Immature natural killer cell (primary cell): ENCODE data around the gene TLE1. TPM values are rescaled to one million over a fixed set of nuclear protein-coding genes. Genes with fewer than 3 reads are reported as not detected.

Experiments used
- DNase-seq, 3 donors: peaks; one replicate each; pipeline ENCODE4 v3.0.0; 2022; ENCODE audit warnings: mixed read lengths in 1 of 3
- H3K27ac Mint-ChIP-seq, 6 donors: one replicate each; pipeline ENCODE4 v1.8.0; 2020; ENCODE audit warnings: mixed read lengths in 6 of 6, mild to moderate bottlenecking in 5 of 6, inconsistent platforms in 4 of 6, moderate library complexity in 3 of 6
- H3K27me3 Mint-ChIP-seq, 3 donors: one replicate each; pipeline ENCODE4 v1.8.0; 2020 to 2021; ENCODE audit warnings: low read depth in 3 of 3, mild to moderate bottlenecking in 3 of 3, mixed read lengths in 3 of 3, moderate library complexity in 3 of 3, inconsistent platforms in 1 of 3
- H3K36me3 Mint-ChIP-seq, 3 donors: one replicate each; pipeline ENCODE4 v1.8.0; 2020; ENCODE audit warnings: mixed read lengths in 3 of 3, inconsistent platforms in 2 of 3, mild to moderate bottlenecking in 2 of 3
- H3K4me1 Mint-ChIP-seq, 2 donors: one replicate each; pipeline ENCODE4 v1.8.0; 2020; ENCODE audit warnings: inconsistent platforms in 2 of 2, mild to moderate bottlenecking in 2 of 2, mixed read lengths in 2 of 2, moderate library complexity in 1 of 2
- H3K4me3 Mint-ChIP-seq, 5 donors: one replicate each; pipeline ENCODE4 v1.8.0; 2020; ENCODE audit warnings: mild to moderate bottlenecking in 5 of 5, mixed read lengths in 5 of 5, inconsistent platforms in 3 of 5, moderate library complexity in 3 of 5
- H3K9me3 Mint-ChIP-seq, 6 donors: one replicate each; pipeline ENCODE4 v1.8.0; 2020; ENCODE audit warnings: mild to moderate bottlenecking in 6 of 6, mixed read lengths in 6 of 6, inconsistent platforms in 4 of 6, moderate library complexity in 3 of 6
- polyA plus RNA-seq, 3 donors: library from polyadenylated mRNA; unstranded; fragments of 300-500 nt; fragmentation: Illumina TruSeq; gene quantifications; one replicate each; pipeline ENCODE4 v1.2.3, GENCODE V29; 2021

TLE1 gene
- polyA plus RNA-seq, 3 donors from 2014 or later: 63.9 to 97.9 (median 77.0) TPM

DNA sequence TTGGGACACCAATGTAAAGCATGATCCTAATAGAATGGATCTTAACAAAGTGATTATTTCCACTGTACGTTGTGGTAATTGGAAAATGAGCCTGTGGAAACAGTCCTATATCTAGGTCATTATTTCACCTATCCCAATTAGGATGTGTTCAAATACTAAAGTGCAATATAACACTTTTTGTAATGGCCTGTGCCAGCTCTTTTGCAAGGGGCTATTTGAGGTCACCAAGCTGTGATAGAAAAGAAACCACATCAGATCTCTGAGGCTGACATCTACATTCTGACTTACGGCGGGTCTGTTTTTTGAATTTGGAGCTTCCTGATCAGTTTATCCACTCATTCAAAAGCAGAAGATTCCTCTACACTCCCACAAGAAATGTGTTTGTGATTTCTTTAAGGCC, 150.0 kb downstream of the TLE1 start:
- peak overlapping the region in 3 of 5 donors; percentile 4 to 60 (median 9) for H3K4me3 Mint-ChIP-seq
- peak; percentile 20 to 26 (median 26) for DNase-seq
- peak overlapping the region in 2 of 6 donors; percentile 1 to 65 for H3K27ac Mint-ChIP-seq
- H3K9me3 Mint-ChIP-seq: no peaks in the 10 kb centered on the region
- peaks cover 0 to 15% (median 7%) of the 10 kb centered on the region in 3 donors for H3K27me3 Mint-ChIP-seq
- H3K36me3 Mint-ChIP-seq: no peaks in the 10 kb centered on the region
- H3K4me1 Mint-ChIP-seq: peaks cover 17 to 19% of the 10 kb centered on the region in 2 donors

DNA sequence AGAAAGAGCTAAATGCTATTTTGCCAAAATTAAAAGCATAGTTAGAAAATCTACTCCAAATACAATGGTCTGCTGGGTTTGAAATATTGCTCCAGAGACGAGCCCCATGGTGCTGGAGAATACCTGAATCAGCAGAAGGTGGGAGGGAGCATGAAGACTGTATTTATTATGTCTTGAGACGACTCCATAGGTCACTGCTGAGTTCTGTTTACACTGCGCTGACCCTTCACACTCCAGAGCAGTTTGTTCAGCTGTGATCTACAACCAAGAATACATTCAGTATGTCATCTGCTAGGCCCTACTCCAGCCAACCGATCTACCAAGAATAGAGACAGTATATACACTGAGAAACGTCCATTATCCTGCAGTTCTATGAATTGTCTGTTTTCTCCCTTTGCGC, 150.5 kb downstream of the TLE1 start:
- no peak overlapping the region for H3K4me3 Mint-ChIP-seq
- DNase-seq: no peak
- H3K36me3 Mint-ChIP-seq: no peaks in the 10 kb centered on the region
- H3K27me3 Mint-ChIP-seq: peaks cover 0 to 15% (median 7%) of the 10 kb centered on the region in 3 donors
- H3K4me1 Mint-ChIP-seq: peaks cover 17 to 19% of the 10 kb centered on the region in 2 donors
- no peaks in the 10 kb centered on the region for H3K9me3 Mint-ChIP-seq
- H3K27ac Mint-ChIP-seq: peak overlapping the region in 1 of 6 donors; percentile 65

DNA sequence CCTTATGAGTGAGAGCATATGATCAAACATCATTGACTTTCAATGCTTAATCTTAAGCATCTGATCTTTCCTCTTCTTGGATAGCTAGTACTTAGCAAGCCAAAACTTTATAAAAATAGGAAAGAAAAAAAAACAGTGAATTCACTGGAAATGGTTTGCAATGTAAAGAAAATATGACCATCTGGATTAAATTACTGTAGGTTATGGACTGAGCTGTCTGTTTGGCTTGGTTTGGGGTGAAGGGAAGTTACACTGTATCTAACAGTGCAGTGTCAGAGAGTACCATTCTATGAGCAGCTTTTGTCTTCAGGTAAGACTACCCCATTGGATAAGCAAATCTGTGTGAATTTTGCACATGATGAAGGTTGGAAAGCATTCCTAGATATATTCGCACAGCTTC, 151.4 kb downstream of the TLE1 start:
- peak overlapping the region in 1 of 6 donors; percentile 51 for H3K27ac Mint-ChIP-seq
- peaks cover 17 to 19% of the 10 kb centered on the region in 2 donors for H3K4me1 Mint-ChIP-seq
- no peak overlapping the region for H3K4me3 Mint-ChIP-seq
- H3K27me3 Mint-ChIP-seq: peaks cover 0 to 15% (median 7%) of the 10 kb centered on the region in 3 donors
- no peaks in the 10 kb centered on the region for H3K36me3 Mint-ChIP-seq
- no peaks in the 10 kb centered on the region for H3K9me3 Mint-ChIP-seq
- DNase-seq: no peak

DNA sequence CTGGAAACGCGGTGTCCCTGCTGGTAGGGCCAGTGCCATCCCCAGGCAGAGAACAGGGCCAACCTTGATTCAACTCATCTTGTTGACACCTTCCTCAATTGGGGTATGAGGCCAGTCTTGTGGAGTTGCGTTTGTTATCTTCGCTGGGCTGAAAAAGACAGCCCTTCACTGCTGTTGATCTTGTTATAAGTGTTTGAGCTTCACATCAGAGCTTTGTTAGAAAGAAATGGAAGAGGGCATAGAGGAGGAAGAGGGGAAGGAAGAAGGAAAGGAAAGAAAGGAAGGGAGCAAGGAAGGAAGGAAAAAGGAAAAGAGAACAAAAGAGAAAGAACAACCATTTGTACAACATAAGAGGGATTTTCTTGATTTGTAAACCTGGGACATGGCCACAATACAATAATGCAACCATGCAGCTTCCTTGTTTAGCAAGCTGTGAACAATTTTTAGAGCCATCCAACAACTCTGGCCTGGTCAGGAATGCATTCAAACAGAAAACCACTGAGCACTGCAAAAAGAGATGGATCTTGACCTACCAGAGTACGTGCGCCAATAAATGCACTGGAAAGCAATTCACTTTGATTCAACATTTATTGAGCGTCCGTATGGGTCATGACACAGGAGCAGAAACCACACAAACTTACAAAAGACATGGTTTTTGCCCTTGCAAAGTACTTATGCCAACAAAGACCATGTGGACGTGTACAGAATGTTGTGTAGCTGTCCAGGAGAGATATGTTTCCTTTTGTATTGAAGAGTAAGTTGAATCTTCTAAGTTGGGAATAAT, 152.9 kb downstream of the TLE1 start:
- H3K27ac Mint-ChIP-seq: no peak overlapping the region
- H3K4me3 Mint-ChIP-seq: no peak overlapping the region
- H3K36me3 Mint-ChIP-seq: no peaks in the 10 kb centered on the region
- no peak for DNase-seq
- H3K4me1 Mint-ChIP-seq: peaks cover 17 to 19% of the 10 kb centered on the region in 2 donors
- no peaks in the 10 kb centered on the region for H3K9me3 Mint-ChIP-seq
- peaks cover 0 to 10% (median 7%) of the 10 kb centered on the region in 3 donors for H3K27me3 Mint-ChIP-seq

DNA sequence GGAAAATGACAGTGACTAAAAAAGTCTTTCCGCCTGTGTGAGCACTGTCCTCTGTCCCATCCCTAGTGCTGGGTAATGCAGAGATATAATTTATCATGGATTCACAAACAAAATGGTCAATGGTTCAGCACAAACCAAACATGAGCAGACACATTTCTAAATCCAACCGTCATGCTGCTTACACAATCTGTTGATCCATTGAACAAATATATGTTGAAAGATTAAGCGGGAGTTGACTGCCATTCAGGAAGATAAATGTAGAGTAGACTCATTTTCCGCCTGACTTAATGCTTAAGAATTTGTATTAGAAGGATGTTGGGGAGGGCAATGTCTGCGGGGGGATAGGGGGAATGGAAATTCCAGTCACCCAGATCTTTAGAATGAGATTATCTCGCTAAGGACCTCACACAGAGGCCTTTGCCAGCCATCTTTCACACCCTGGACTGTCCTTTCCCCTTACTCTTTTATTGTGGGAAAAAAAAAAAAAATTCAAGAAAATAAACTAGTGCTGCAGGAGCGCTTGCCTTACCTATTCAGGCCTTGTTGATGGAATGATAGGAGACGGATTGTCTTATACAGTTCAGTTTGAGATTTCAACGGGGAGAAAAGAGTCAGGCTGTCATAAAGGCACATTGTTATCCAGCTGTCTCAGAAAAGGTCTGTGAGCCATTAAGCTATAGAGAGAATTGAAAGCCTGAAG, 153.7 kb downstream of the TLE1 start:
- peaks cover 0 to 9% (median 7%) of the 10 kb centered on the region in 3 donors for H3K27me3 Mint-ChIP-seq
- H3K4me1 Mint-ChIP-seq: peaks cover 17 to 19% of the 10 kb centered on the region in 2 donors
- H3K4me3 Mint-ChIP-seq: no peak overlapping the region
- no peaks in the 10 kb centered on the region for H3K9me3 Mint-ChIP-seq
- H3K27ac Mint-ChIP-seq: no peak overlapping the region
- H3K36me3 Mint-ChIP-seq: no peaks in the 10 kb centered on the region
- no peak for DNase-seq

DNA sequence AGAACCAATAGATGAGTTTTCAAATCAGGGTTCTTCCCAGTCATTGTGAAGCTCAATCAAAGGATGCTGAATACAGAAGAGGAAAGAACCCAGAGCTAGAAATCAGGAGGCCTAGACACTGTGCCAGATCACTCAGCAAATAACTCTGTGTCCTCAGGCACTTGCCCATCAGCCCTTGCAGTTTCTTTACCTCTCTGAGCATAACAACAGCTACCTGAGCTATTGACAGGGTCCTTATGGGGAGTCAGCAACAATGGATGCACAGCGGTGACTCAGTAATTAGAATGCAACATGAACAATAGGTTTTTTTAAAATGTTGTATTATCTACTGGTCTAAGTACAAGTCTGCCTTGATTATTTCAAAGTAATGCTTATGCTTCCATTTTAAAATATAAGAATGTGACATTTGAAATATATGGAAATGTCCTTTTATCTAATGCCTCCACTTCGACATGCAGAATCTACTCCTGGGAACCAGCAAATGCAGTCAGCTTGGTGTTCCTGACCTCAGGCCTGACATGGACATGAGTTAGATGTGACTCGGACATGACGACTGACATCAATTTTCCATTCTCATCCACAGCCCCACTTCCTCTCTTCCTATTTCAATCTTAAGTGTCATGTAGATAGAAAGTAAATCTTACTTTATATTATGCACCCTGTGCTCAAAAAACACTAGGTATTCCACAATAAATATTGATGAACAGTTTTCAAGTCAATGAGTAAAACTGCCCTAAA, 155.0 kb downstream of the TLE1 start:
- H3K27ac Mint-ChIP-seq: peak overlapping the region in 1 of 6 donors; percentile 73
- no peaks in the 10 kb centered on the region for H3K9me3 Mint-ChIP-seq
- peaks cover 6 to 7% of the 10 kb centered on the region in 2 donors for H3K4me1 Mint-ChIP-seq
- H3K27me3 Mint-ChIP-seq: peaks cover 0 to 11% (median 4%) of the 10 kb centered on the region in 3 donors
- H3K4me3 Mint-ChIP-seq: no peak overlapping the region
- no peak for DNase-seq
- H3K36me3 Mint-ChIP-seq: no peaks in the 10 kb centered on the region

Other genes with a start within 250 kb of the TLE1 start
- not detected for gene SPATA31D4, start 238.9 kb upstream of the TLE1 start, polyA plus RNA-seq